Lower leg skin (tissue), 4 donors: Measurements from ENCODE around the gene TMEM234. TPM values are rescaled to one million over a fixed set of nuclear protein-coding genes. Genes with fewer than 3 reads are reported as not detected.

Experiments used
- DNase-seq, 2 donors: peaks; one replicate each; pipeline ENCODE4 v3.0.0-alpha.2; 2019; ENCODE audit warnings: low spot score in 2 of 2
- H3K4me3 ChIP-seq: fragments of 200-600 bp; sonication (generic); 2 replicates; pipeline ENCODE4 v1.5.1; 2017; ENCODE audit warnings: mild to moderate bottlenecking, low read depth; ENCODE audit not compliant: poor library complexity, severe bottlenecking
- POLR2A ChIP-seq, 2 donors: fragments of 450-650 bp; IDR thresholded peaks; one replicate each; pipeline ENCODE4 v1.6.1; 2016 to 2017; ENCODE audit warnings: antibody characterized with exemption in 2 of 2, mild to moderate bottlenecking in 1 of 2, moderate library complexity in 1 of 2
- WGBS, 2 donors: methylation state at CpG; one replicate each; pipeline ENCODE4 v1.1.5; 2018; 5-methylcytosine and 5-hydroxymethylcytosine counted together
- intact Hi-C: fragments of 100-400 bp; cut with DNase I; formaldehyde crosslinking; loops from one replicate; pipeline ENCODE4 v1.15.0; 2023; ENCODE audit warnings: low total_unique reads
- total RNA-seq, 4 donors: library from RNA; depleted of rRNA; stranded (reverse); fragments of >200 nt; gene quantifications; one replicate each; pipeline ENCODE4 v1.1.0, GENCODE V29; 2016
- TF ChIP-seq, protein P1 (sequence below), 3 donors: fragments of 450-650 bp; IDR thresholded peaks; one replicate each; pipeline ENCODE4 v1.5.1; 2016; ENCODE audit warnings: antibody characterized with exemption in 3 of 3, mild to moderate bottlenecking in 3 of 3, moderate library complexity in 2 of 3

The TMEM234 gene
- total RNA-seq, 4 donors from 2014 or later = 2.7 to 14.8 (median 9.0) TPM

DNA sequence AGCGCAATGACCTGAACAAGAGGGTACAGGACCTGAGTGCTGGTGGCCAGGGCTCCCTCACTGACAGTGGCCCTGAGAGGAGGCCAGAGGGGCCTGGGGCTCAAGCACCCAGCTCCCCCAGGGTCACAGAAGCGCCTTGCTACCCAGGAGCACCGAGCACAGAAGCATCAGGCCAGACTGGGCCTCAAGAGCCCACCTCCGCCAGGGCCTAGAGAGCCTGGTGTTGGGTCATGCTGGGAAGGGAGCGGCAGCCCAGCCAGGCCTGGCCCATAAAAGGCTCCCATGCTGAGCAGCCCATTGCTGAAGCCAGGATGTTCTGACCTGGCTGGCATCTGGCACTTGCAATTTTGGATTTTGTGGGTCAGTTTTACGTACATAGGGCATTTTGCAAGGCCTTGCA lies 27.2 kb downstream of the TMEM234 start:
- H3K4me3 ChIP-seq = no peak overlapping the region
- intact Hi-C loops = no loop called here
- TF ChIP-seq, protein P1, sequence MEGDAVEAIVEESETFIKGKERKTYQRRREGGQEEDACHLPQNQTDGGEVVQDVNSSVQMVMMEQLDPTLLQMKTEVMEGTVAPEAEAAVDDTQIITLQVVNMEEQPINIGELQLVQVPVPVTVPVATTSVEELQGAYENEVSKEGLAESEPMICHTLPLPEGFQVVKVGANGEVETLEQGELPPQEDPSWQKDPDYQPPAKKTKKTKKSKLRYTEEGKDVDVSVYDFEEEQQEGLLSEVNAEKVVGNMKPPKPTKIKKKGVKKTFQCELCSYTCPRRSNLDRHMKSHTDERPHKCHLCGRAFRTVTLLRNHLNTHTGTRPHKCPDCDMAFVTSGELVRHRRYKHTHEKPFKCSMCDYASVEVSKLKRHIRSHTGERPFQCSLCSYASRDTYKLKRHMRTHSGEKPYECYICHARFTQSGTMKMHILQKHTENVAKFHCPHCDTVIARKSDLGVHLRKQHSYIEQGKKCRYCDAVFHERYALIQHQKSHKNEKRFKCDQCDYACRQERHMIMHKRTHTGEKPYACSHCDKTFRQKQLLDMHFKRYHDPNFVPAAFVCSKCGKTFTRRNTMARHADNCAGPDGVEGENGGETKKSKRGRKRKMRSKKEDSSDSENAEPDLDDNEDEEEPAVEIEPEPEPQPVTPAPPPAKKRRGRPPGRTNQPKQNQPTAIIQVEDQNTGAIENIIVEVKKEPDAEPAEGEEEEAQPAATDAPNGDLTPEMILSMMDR (IDR thresholded peaks at IDR 0.05) = no peak
- no peak for TF ChIP-seq POLR2A (IDR thresholded peaks at IDR 0.05)
- DNase-seq = no peak
- WGBS, 2 donors = 95 to 97% methylated on average over 3 to 6 of the region's 6 CpGs

DNA sequence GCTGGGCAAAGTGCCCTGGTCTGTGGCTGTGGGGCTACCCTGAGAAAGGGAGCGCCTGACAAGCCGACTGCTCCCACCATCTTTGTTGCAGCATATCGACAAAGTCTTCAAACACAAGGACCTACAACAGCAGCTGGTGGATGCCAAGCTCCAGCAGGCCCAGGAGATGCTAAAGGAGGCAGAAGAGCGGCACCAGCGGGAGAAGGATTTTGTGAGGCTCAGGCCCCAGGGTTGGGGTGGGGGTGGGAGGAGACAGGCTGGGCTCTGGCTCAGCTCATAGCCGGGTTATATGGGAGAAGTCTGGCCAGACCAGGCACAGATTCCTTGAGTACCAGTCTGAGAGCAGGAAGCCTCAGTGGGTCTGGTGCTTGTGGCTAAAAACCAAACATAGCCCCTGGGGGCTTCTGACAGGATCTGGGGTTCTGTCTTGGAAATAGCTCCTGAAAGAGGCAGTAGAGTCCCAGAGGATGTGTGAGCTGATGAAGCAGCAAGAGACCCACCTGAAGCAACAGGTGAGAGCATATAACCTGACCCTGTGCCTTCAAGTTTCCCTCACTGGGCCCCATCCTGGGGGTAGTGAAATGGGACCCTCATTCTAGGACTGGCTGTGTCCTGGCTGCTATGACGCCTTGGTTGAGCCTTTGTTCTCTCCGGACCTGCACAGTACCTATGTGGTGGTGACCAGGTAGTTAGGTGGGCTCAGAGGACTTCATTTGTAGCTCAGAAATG lies 29.8 kb downstream of the TMEM234 start:
- DNase-seq = no peak
- WGBS, 2 donors = 80 to 93% methylated on average over 7 to 8 of the region's 8 CpGs
- TF ChIP-seq, protein P1 (IDR thresholded peaks at IDR 0.05) = no peak
- no peak for TF ChIP-seq POLR2A (IDR thresholded peaks at IDR 0.05)
- H3K4me3 ChIP-seq = no peak overlapping the region
- intact Hi-C loops = no loop called here

DNA sequence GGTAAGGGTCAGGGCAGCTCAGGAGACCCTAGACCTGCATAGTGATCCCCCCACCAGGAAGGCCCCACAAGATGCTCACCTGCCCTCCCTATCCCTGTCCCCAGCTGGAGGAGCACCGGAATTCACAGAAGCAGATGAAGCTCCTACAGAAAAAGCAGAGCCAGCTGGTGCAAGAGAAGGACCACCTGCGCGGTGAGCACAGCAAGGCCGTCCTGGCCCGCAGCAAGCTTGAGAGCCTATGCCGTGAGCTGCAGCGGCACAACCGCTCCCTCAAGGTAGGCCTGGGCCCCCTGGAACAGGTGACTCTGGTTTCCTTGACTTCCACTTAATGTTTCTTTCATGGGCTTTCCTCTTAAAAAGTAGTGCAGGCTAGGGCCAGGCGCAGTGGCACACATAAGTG lies 34.3 kb downstream of the TMEM234 start:
- 97 to 99% methylated on average over 9 of the region's 9 CpGs for WGBS, 2 donors
- TF ChIP-seq POLR2A (IDR thresholded peaks at IDR 0.05) = no peak
- TF ChIP-seq, protein P1 (IDR thresholded peaks at IDR 0.05) = no peak
- intact Hi-C loops = no loop called here
- no peak for DNase-seq
- no peak overlapping the region for H3K4me3 ChIP-seq

DNA sequence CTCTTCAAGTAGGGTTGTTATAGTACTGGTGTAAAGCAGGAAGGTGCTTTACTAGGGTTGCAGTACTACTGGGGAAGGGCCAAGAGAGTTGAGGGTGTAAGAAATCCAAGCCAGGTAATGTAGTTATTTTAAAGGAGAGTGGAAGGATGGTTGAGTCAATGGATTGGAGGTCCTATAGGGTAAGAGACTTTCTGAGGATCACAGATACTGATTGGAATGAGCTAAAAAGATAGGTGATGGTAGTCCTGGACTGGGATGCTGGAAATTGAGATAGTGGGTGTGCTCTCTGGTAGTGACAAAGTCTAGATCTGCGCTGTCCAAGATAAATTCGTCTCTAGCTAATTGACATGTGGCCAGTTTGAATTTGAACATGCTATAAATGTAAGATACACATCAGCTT lies 35.7 kb downstream of the TMEM234 start:
- no peak for DNase-seq
- intact Hi-C loops = no loop called here
- no peak for TF ChIP-seq POLR2A (IDR thresholded peaks at IDR 0.05)
- TF ChIP-seq, protein P1 (IDR thresholded peaks at IDR 0.05) = no peak
- 81 to 90% methylated on average over 2 of the region's 2 CpGs for WGBS, 2 donors
- H3K4me3 ChIP-seq = no peak overlapping the region

DNA sequence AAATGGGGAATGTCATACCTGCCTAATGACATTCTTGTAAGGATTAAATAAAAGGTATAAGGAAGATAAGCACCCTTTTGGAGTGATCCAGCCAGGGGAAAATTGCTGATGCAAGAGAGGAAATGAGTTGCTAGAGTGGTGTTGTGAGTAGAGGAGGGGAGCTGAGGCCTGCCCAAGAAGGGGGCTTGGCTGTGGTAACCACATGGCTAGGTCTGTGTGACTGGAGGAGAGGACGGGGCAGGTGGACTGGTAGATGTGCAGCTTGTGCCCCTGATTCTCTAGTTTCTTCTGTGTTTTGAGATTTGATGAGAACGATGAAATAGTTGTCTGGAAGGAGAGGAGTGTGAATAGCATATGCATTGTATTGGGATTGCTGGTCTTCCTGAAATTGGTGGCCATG lies 36.1 kb downstream of the TMEM234 start:
- no peak for DNase-seq
- TF ChIP-seq, protein P1 (IDR thresholded peaks at IDR 0.05) = no peak
- no peak for TF ChIP-seq POLR2A (IDR thresholded peaks at IDR 0.05)
- intact Hi-C loops = no loop called here
- WGBS, 2 donors = 92 to 98% methylated on average over 2 of the region's 2 CpGs
- no peak overlapping the region for H3K4me3 ChIP-seq

DNA sequence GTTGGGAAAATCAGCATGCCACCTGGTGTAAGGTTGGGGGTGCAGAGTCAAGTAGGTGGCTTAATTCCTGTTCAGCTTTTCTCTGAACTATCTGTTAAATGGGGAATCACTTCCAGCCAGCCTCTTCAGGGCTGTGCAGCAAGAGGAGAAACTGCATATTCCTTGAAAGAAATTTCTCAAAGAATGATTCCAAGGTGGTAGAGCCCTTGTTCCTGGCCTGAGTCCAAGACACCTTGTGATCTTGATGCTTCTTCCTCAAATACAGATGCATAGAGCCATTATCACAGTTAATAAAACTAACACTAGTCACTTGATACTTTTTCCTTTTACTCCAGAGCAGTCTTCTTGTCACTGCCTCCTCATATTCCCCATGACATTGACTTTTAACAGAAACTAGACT lies 37.5 kb downstream of the TMEM234 start:
- no peak for TF ChIP-seq POLR2A (IDR thresholded peaks at IDR 0.05)
- TF ChIP-seq, protein P1 (IDR thresholded peaks at IDR 0.05) = no peak
- H3K4me3 ChIP-seq = no peak overlapping the region
- intact Hi-C loops = no loop called here
- no peak for DNase-seq
